ENCODE data around the gene RIC3. TPM values are rescaled to one million over a fixed set of nuclear protein-coding genes. Genes with fewer than 3 reads are reported as not detected.

Gene RIC3
- total and polyA plus RNA-seq, 12 donors: 4.7 to 17.0 (median 12.5) TPM

DNA sequence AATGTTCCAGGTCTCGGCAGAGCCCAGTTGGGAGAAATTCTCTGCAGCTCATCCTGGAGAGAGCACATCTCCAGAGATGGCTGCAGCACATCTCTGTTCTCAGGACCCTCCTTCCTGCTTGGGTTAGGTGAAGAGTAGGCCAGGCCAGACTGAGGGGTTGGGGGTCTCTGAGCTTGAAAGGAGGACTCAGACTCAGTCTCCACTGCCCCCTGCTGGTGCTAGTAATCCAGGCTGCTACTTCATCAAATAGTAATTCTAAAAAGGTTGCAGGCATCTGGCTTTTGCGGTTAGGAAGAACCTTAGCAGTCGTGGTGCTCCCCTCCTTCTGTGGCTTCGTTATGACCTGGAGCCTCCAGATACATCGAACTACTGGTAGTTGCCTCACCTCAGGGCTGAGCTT lies 78.1 kb downstream of the RIC3 start:
- H3K27me3 ChIP-seq: no peaks in the 10 kb centered on the region
- 53 to 61% methylated on average over 5 of the region's 5 CpGs for WGBS, 2 donors
- no peaks in the 10 kb centered on the region for H3K9me3 ChIP-seq
- ATAC-seq (no peak), DNase-seq (no peak)
- H3K4me3 ChIP-seq: no peak overlapping the region
- intact Hi-C loops (cut with DNase I): loop anchor here in 7 of 10 donors (2.0 to 10.0 kb wide), 7 partner anchors 53 to 196 kb away; no protein-coding TSS in a partner anchor
- H3K4me1 ChIP-seq: peaks cover 0 to 33% (median 22%) of the 10 kb centered on the region in 9 donors
- H3K36me3 ChIP-seq: peaks cover 0 to 19% (median 0%) of the 10 kb centered on the region in 9 donors
- TF ChIP-seq, protein P1, sequence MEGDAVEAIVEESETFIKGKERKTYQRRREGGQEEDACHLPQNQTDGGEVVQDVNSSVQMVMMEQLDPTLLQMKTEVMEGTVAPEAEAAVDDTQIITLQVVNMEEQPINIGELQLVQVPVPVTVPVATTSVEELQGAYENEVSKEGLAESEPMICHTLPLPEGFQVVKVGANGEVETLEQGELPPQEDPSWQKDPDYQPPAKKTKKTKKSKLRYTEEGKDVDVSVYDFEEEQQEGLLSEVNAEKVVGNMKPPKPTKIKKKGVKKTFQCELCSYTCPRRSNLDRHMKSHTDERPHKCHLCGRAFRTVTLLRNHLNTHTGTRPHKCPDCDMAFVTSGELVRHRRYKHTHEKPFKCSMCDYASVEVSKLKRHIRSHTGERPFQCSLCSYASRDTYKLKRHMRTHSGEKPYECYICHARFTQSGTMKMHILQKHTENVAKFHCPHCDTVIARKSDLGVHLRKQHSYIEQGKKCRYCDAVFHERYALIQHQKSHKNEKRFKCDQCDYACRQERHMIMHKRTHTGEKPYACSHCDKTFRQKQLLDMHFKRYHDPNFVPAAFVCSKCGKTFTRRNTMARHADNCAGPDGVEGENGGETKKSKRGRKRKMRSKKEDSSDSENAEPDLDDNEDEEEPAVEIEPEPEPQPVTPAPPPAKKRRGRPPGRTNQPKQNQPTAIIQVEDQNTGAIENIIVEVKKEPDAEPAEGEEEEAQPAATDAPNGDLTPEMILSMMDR (IDR thresholded peaks at IDR 0.05): peak in 8 of 9 donors; percentile 39 to 70 (median 61)
- H3K27ac ChIP-seq: no peak overlapping the region

DNA sequence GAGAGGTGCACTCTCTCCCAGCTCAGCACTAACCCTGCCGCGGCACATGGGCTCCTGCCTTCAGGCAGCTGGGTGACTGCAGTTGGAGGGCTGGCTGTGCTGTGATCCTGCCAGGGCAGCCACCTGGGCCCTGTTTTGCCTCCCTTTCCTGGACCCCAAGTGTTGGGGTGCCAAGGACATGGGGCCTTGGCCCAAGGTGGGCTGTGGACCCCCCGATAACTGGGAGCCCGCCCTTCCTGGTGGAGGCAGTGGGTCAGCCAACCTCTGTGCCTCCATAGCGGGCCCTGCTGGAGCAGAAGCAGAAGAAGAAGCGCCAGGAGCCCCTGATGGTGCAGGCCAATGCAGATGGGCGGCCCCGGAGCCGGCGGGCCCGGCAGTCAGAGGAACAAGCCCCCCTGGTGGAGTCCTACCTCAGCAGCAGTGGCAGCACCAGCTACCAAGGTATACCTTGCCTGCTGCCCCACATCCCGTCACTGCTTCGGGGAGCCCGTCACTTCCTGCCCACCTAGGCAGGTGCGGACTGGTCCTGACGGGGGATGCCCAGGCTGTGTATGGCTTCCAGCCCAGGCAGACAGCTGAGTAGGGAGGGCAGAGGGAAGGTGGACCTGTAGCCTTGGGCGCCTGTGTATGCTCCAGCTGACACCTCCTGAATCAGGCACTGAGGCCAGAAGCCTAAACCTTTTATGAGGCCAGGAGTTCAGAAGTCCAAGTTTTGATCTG lies 78.9 kb downstream of the RIC3 start:
- Histone ChIP-seq H3K27me3 (no peaks in the 10 kb centered on the region), H3K4me1 (peaks cover 0 to 41% (median 30%) of the 10 kb centered on the region in 9 donors), H3K36me3 (peaks cover 0 to 12% (median 0%) of the 10 kb centered on the region in 9 donors), H3K9me3 (no peaks in the 10 kb centered on the region), H3K4me3 (no peak overlapping the region), H3K27ac (no peak overlapping the region)
- WGBS, 2 donors: 91 to 93% methylated on average over 17 of the region's 17 CpGs
- TF ChIP-seq, protein P1 (IDR thresholded peaks at IDR 0.05): no peak
- no peak for ATAC-seq
- intact Hi-C loops (cut with DNase I): loop anchor here in 8 of 10 donors (2.0 to 10.0 kb wide), 7 partner anchors 53 to 195 kb away; no protein-coding TSS in a partner anchor
- DNase-seq: no peak

DNA sequence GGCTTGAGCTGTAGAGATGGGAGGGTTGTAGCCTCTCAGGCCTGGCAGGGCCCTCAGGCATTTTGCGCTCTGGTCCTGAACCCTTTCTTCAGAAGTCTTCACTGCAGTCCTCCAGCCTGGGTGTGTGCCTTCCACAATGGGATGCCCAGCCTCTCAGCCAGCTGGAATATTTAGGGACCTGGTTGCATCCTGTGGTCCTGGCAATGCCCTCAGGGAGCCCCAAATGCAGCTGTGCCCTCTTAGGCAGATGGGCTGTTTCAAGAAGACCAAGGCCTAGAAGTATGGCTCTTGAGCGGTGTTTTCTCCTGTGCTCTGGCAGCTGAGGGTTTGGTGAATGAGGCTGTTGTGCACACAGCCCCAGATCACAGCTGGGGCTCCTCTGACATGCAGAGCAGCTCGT lies 81.1 kb downstream of the RIC3 start:
- TF ChIP-seq, protein P1 (IDR thresholded peaks at IDR 0.05): no peak
- 85 to 89% methylated on average over 3 of the region's 3 CpGs for WGBS, 2 donors
- intact Hi-C loops (cut with DNase I): loop anchor here in 2 of 10 donors (2.0 to 5.0 kb wide), 2 partner anchors 19 to 55 kb away; no protein-coding TSS in a partner anchor
- H3K4me1 ChIP-seq: peaks cover 0 to 57% (median 42%) of the 10 kb centered on the region in 9 donors
- ATAC-seq (no peak), DNase-seq (no peak)
- H3K9me3 ChIP-seq: no peaks in the 10 kb centered on the region
- no peaks in the 10 kb centered on the region for H3K27me3 ChIP-seq
- H3K4me3 ChIP-seq: no peak overlapping the region
- no peak overlapping the region for H3K27ac ChIP-seq
- H3K36me3 ChIP-seq: no peaks in the 10 kb centered on the region

DNA sequence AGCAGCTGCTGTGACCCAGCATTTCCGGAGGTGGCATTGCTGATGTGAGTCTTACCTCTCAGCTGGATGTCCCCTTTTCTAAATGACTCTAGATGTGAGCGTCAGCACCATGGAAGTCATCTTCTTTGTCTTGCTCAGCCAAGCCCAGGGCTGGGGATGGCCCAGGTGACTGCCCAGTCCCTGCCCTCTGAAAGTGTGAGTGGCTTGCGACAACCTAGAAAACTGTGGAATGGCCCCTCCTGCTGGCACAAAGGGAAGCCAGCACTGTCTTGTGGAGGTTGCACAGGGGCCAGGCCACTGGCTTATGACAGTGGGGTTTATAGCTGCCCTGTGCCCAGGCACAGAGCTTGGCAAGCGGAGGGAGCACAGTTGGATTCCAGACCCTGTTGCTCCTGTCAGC lies 81.6 kb downstream of the RIC3 start:
- peaks cover 0 to 56% (median 45%) of the 10 kb centered on the region in 9 donors for H3K4me1 ChIP-seq
- no peak overlapping the region for H3K4me3 ChIP-seq
- H3K9me3 ChIP-seq: no peaks in the 10 kb centered on the region
- H3K36me3 ChIP-seq: no peaks in the 10 kb centered on the region
- TF ChIP-seq, protein P1 (IDR thresholded peaks at IDR 0.05): peak in 6 of 9 donors; percentile 6 to 36 (median 19)
- 92 to 94% methylated on average over 4 of the region's 4 CpGs for WGBS, 2 donors
- no peaks in the 10 kb centered on the region for H3K27me3 ChIP-seq
- DNase-seq (no peak), ATAC-seq (peak in 2 of 8 donors; percentile 16 to 25)
- H3K27ac ChIP-seq: no peak overlapping the region
- intact Hi-C loops (cut with DNase I): loop anchor here in 2 of 10 donors (2.0 to 5.0 kb wide), 2 partner anchors 18 to 55 kb away; no protein-coding TSS in a partner anchor
